ENCODE results near the gene MAP2K5.
"Not testable (repeated sequence)": the region's sequence is repeated elsewhere in the genome, so short reads cannot be mapped to it uniquely, and the experiment has no call there.

Gene MAP2K5

DNA sequence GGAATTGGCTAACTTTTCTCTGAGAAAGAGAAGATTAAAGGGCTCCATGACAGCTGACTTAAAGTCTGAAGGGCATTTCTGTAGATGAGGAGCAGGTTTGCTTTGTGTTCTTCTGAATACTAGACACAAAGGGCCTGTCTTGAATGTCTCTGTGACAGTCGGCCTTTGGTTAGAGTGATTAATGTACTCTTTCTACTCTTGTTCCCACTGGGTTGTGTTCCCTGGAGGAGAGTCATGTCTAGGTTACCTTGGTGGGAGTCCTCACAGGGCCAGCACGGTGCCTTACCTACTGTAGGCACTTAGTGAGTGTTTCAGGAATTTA lies 66.1 kb downstream of the MAP2K5 start:
- DNase-seq (ENCODE audit: low spot score) = no peak
- in situ Hi-C loops (cut with MboI; ENCODE audit: low pct_unique_long_range_greater_than_20kb, low sequenced_read_pairs, unreplicated experiment) = no loop called here
- TF ChIP-seq, protein P1, sequence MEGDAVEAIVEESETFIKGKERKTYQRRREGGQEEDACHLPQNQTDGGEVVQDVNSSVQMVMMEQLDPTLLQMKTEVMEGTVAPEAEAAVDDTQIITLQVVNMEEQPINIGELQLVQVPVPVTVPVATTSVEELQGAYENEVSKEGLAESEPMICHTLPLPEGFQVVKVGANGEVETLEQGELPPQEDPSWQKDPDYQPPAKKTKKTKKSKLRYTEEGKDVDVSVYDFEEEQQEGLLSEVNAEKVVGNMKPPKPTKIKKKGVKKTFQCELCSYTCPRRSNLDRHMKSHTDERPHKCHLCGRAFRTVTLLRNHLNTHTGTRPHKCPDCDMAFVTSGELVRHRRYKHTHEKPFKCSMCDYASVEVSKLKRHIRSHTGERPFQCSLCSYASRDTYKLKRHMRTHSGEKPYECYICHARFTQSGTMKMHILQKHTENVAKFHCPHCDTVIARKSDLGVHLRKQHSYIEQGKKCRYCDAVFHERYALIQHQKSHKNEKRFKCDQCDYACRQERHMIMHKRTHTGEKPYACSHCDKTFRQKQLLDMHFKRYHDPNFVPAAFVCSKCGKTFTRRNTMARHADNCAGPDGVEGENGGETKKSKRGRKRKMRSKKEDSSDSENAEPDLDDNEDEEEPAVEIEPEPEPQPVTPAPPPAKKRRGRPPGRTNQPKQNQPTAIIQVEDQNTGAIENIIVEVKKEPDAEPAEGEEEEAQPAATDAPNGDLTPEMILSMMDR (IDR thresholded peaks at IDR 0.05; ENCODE audit: extremely low read depth, insufficient read depth, missing control alignments) = no peak

DNA sequence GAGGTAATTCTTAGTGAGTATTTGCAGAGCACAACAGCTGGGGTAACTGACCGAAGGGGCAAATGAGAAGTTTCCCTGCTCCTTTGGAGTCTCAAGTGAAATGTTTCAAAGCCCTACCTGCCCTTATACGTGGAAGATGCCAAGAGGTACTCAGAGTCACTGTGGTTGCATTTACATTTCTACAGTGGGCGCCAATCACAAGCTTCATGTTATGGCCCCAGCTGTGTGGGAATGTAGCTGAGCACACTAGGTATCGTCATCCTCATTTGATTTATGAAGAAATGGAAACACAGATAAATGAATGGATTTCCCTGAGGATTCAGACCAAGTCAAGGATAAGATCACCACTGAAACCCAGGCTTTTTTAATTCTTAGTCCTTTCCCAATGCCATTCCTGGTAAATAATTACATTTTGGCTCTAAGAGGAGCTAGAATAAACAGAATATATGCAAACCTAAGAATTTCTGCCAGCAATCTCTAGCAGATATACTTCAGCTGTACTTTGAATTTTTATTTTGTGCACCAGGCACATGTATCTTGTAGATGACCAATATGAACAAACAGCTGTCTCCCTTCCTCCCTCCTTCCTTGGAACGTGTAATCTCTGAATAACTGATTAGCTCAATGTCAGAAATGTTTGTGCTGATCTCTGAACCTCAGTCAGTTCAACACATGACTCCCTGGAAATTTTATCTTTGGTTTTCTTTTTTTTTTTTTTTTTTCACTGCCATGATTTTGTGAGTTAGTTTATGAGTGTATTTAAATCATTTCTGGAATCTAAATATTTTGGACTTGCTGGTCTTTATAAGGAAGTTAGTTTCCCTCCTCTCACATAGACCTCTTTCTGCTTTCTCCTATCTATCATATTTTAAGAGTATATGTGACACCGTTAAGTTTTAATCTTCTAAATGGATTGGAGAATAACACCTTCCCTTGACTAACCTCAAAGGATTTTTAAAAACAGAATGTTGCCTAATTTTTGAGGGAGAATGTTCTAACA lies 69.2 kb downstream of the MAP2K5 start:
- DNase-seq (ENCODE audit: low spot score) = no peak
- in situ Hi-C loops (cut with MboI; ENCODE audit: low pct_unique_long_range_greater_than_20kb, low sequenced_read_pairs, unreplicated experiment) = no loop called here
- TF ChIP-seq, protein P1 (IDR thresholded peaks at IDR 0.05; ENCODE audit: extremely low read depth, insufficient read depth, missing control alignments) = no peak

DNA sequence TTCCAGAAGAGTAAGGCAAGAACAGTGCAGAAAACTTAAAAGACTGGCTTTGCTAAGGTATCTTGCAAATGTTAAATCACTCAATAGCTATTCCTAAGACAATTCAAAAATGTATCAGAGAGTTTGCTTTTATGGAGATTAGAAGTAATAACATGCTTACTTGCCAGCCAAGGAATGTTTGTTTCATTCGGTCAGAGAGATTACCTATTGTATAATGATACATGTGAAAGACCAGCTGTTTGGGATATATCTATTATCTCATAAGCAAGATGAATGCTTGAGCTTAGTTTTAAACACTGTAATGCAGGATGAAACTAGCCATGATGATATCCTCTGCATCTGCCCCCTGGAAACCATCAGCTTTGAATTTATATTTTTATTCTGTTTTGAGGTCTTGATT lies 70.7 kb downstream of the MAP2K5 start:
- DNase-seq (ENCODE audit: low spot score) = no peak
- in situ Hi-C loops (cut with MboI; ENCODE audit: low pct_unique_long_range_greater_than_20kb, low sequenced_read_pairs, unreplicated experiment) = no loop called here
- TF ChIP-seq, protein P1 (IDR thresholded peaks at IDR 0.05; ENCODE audit: extremely low read depth, insufficient read depth, missing control alignments) = no peak

DNA sequence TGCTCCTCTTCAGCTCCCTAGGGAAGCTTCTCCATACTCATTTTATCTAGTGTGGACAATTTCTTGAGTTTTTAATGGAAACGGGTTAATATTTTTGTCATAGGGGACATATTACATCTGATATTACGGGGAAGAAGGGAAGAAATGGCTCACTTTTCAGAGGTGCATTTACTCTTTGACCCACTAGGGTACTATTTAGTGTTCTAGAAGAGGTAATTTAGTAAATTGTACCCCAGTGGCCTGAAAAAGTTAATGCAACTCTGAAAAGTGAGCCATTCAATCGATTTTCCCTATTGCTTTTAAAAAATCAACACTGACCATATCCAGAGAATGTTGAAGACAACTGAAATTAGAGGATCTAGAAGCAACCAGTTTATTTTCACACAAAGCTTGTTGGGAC lies 71.2 kb downstream of the MAP2K5 start:
- DNase-seq (ENCODE audit: low spot score) = no peak
- in situ Hi-C loops (cut with MboI; ENCODE audit: low pct_unique_long_range_greater_than_20kb, low sequenced_read_pairs, unreplicated experiment) = no loop called here
- TF ChIP-seq, protein P1 (IDR thresholded peaks at IDR 0.05; ENCODE audit: extremely low read depth, insufficient read depth, missing control alignments) = no peak

DNA sequence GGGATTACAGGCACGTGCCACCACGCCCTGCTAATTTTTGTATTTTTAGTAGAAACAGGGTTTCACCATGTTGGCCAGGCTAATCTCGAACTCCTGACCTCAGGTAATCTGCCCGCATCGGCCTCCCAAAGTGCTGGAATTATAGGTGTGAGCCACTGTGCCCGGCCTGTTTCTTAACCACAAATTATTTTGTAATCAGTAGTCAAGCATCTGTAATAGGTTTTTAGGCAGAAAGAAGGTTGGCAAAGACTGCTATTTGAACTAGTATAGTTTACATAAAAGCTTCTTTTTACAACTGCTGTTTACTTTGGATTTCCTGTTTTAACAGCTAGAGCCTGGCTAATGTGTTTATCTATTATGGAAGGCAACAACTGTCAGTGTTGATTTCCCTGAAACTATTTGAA lies 72.6 kb downstream of the MAP2K5 start:
- in situ Hi-C loops (cut with MboI; ENCODE audit: low pct_unique_long_range_greater_than_20kb, low sequenced_read_pairs, unreplicated experiment); DNase-seq (ENCODE audit: low spot score): not testable (repeated sequence)

DNA sequence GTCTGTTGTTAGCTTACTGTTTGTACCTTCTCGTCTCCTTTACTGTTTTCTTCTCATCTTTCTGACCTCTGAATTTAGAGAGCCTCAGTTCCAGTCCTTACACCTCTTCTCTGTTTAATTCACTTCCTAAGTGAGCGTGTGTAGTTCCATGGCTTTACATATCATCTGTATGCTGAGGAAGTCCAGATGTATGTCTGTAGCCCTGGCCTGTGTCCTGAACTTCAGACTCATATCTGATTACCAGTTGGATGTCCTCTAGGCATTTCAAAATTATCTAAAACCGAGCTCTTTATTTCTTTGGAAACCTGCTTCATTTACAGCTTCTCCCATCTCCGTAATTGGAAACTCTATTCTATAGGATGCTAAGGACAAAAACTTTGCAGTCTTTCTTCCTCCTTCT lies 75.8 kb downstream of the MAP2K5 start:
- TF ChIP-seq, protein P1 (IDR thresholded peaks at IDR 0.05; ENCODE audit: extremely low read depth, insufficient read depth, missing control alignments) = no peak
- in situ Hi-C loops (cut with MboI; ENCODE audit: low pct_unique_long_range_greater_than_20kb, low sequenced_read_pairs, unreplicated experiment) = no loop called here
- no peak for DNase-seq (ENCODE audit: low spot score)

DNA sequence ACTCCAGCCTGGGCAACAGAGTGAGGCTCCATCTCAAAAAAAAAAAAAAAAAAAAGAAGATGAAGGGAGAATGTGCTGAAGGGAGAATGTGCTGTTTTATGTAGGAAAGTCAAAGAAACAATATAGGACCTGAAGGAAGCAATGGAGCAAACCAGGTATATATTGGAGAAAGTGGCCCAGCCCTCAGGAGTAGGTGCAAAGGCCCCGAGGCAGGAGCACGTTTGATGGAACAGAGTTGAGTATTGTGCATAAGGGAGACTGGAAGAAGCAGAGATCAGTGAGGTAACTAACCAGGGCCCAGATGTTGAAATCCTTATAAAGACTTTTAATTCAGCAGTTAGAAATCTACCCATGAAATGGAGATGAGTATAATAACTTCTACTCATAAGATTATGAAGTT lies 79.6 kb downstream of the MAP2K5 start:
- in situ Hi-C loops (cut with MboI; ENCODE audit: low pct_unique_long_range_greater_than_20kb, low sequenced_read_pairs, unreplicated experiment) = no loop called here
- no peak for DNase-seq (ENCODE audit: low spot score)
- TF ChIP-seq, protein P1 (IDR thresholded peaks at IDR 0.05; ENCODE audit: extremely low read depth, insufficient read depth, missing control alignments) = no peak

Measured in GM13977 (cell line).